Naive thymus-derived CD4-positive, alpha-beta T cell (primary cell): ENCODE results near the gene TRAM2. TPM values are rescaled to one million over a fixed set of nuclear protein-coding genes. Genes with fewer than 3 reads are reported as not detected.

Source experiments
- ATAC-seq: fragments of 150-1000 bp; cut with Tn5 transposase; 2 replicates; pipeline ENCODE4 v1.10.0; 2021; ENCODE audit warnings: mild to moderate bottlenecking, moderate library complexity
- CTCF ChIA-PET: fragments of 350-600 bp; sonication (Branson Sonifier 250); formaldehyde crosslinking; loops from one replicate; lab custom pipeline; 2021; ENCODE audit warnings: antibody characterized with exemption; lab: Charles Lee
- POLR2A ChIA-PET: fragments of 350-600 bp; sonication (Branson Sonifier 250); formaldehyde crosslinking; loops from one replicate; lab custom pipeline; 2021; ENCODE audit warnings: antibody characterized with exemption, inconsistent platforms; lab: Charles Lee
- DNase-seq, 9 donors: peaks; one replicate each; pipeline versions ENCODE4 v3.0.0 to v3.0.0-alpha.2; 2020 to 2022; ENCODE audit warnings: mixed read lengths in 1 of 9
- H3K27ac ChIP-seq: one replicate; pipeline ENCODE4 v1.7.0; 2013; ENCODE audit warnings: mild to moderate bottlenecking, low read depth, low read length, moderate library complexity
- H3K27me3 ChIP-seq, 2 donors: one replicate each; pipeline ENCODE4 v1.7.0; 2013; ENCODE audit warnings: low read length in 2 of 2, mild to moderate bottlenecking in 2 of 2, moderate library complexity in 2 of 2; ENCODE audit not compliant: control insufficient read depth in 2 of 2, insufficient read depth in 2 of 2
- H3K36me3 ChIP-seq, 3 experiments: 1 replicate in 2 of 3; 2 replicates in 1 of 3; pipeline ENCODE4 v1.7.0; 2013; ENCODE audit warnings: low read length in 3 of 3, mild to moderate bottlenecking in 3 of 3, moderate library complexity in 1 of 3; ENCODE audit not compliant: insufficient read depth in 3 of 3, control insufficient read depth in 2 of 3
- H3K4me1 ChIP-seq, 2 donors: one replicate each; pipeline ENCODE4 v1.7.0; 2013; ENCODE audit warnings: low read length in 2 of 2, mild to moderate bottlenecking in 2 of 2, moderate library complexity in 1 of 2; ENCODE audit not compliant: control insufficient read depth in 2 of 2, insufficient read depth in 2 of 2
- H3K4me3 ChIP-seq: 2 replicates; pipeline ENCODE4 v1.7.0; 2013; ENCODE audit warnings: mild to moderate bottlenecking, low read length
- H3K9me3 ChIP-seq, 3 experiments: 1 replicate in 2 of 3; 2 replicates in 1 of 3; pipeline ENCODE4 v1.7.0; 2013; ENCODE audit warnings: low read length in 3 of 3; ENCODE audit not compliant: control insufficient read depth in 2 of 3
- H3K27ac Mint-ChIP-seq, 9 donors: one replicate each; pipeline ENCODE4 v1.8.0; 2020 to 2022; ENCODE audit warnings: mixed read lengths in 9 of 9, mild to moderate bottlenecking in 8 of 9, moderate library complexity in 5 of 9, inconsistent platforms in 2 of 9
- H3K27me3 Mint-ChIP-seq, 5 donors: one replicate each; pipeline ENCODE4 v1.8.0; 2021 to 2022; ENCODE audit warnings: mixed read lengths in 5 of 5, mild to moderate bottlenecking in 1 of 5
- H3K36me3 Mint-ChIP-seq, 5 donors: one replicate each; pipeline ENCODE4 v1.8.0; 2020 to 2022; ENCODE audit warnings: mixed read lengths in 5 of 5, mild to moderate bottlenecking in 3 of 5, inconsistent platforms in 1 of 5
- H3K4me1 Mint-ChIP-seq, 7 donors: one replicate each; pipeline ENCODE4 v1.8.0; 2020 to 2022; ENCODE audit warnings: mixed read lengths in 7 of 7, mild to moderate bottlenecking in 3 of 7, inconsistent platforms in 1 of 7
- H3K4me3 Mint-ChIP-seq, 10 donors: one replicate each; pipeline ENCODE4 v1.8.0; 2020 to 2022; ENCODE audit warnings: mild to moderate bottlenecking in 10 of 10, mixed read lengths in 10 of 10, moderate library complexity in 6 of 10, inconsistent platforms in 2 of 10
- H3K9me3 Mint-ChIP-seq, 11 donors: one replicate each; pipeline ENCODE4 v1.8.0; 2020 to 2022; ENCODE audit warnings: mixed read lengths in 11 of 11, mild to moderate bottlenecking in 4 of 11, inconsistent platforms in 1 of 11, moderate library complexity in 1 of 11
- intact Hi-C, 2 donors: fragments of 100-400 bp; cut with micrococcal nuclease; formaldehyde crosslinking; loops; one replicate each; pipeline ENCODE4 v1.15.1; 2023
- polyA plus RNA-seq, 2 donors: library from polyadenylated mRNA; unstranded; fragments of 300-500 nt; fragmentation: Illumina TruSeq; gene quantifications; one replicate each; pipeline ENCODE4 v1.2.3, GENCODE V29; 2021
- total RNA-seq, 6 experiments: library from RNA in 5 of 6; stranded (reverse) in 5 of 6; gene quantifications; 1 replicate in 5 of 6; 2 replicates in 1 of 6; pipeline ENCODE4 v1.2.3 and lab custom pipeline; 2021 to 2026

Gene TRAM2
- total and polyA plus RNA-seq, 7 experiments from 2014 or later = 3.2 to 10.9 (median 10.3) TPM

DNA sequence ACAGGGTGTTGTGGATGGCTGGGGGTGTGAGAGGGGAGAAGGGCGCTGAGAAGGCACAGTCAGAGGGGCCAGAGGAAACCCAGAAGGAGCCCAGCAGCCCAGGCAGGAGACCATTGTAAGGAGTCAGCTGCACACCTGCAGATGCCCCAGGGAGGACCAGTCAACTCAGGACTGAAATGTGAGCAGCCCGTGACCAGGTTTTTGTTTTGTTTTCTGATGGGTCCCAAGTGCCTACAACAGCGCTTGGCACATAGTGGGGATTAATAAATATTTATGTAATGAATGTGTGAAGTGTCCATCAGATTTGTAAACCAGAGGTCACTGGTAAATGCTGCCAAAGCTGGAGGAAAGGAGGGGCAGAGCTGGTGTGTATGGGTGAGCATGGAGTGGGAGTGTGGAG lies 30.2 kb downstream of the TRAM2 start:
- H3K4me3 Mint-ChIP-seq = no peak overlapping the region
- CTCF ChIA-PET = interaction anchor here (1.0 kb wide), 1 partner anchor 106 kb away, joined by 3 read pairs; no protein-coding TSS in a partner anchor
- H3K4me1 Mint-ChIP-seq = peaks cover 13 to 49% (median 35%) of the 10 kb centered on the region in 7 donors
- H3K27ac Mint-ChIP-seq = peak overlapping the region in 1 of 9 donors; percentile 51
- Histone ChIP-seq H3K9me3 (no peaks in the 10 kb centered on the region), H3K4me1 (no peaks in the 10 kb centered on the region), H3K36me3 (no peaks in the 10 kb centered on the region), H3K27me3 (no peaks in the 10 kb centered on the region), H3K27ac (no peak overlapping the region), H3K4me3 (no peak overlapping the region)
- intact Hi-C loops = no loop called here
- no peak for ATAC-seq
- POLR2A ChIA-PET = no interaction called here
- DNase-seq = no peak
- H3K36me3 Mint-ChIP-seq = peaks cover 0 to 18% (median 7%) of the 10 kb centered on the region in 5 donors
- H3K9me3 Mint-ChIP-seq = no peaks in the 10 kb centered on the region
- H3K27me3 Mint-ChIP-seq = no peaks in the 10 kb centered on the region

- Histone ChIP-seq H3K9me3 (no peaks in the 10 kb centered on the region), H3K36me3 (no peaks in the 10 kb centered on the region), H3K4me1 (no peaks in the 10 kb centered on the region), H3K4me3 (no peak overlapping the region), H3K27ac (no peak overlapping the region), H3K27me3 (no peaks in the 10 kb centered on the region)
- H3K9me3 Mint-ChIP-seq = no peaks in the 10 kb centered on the region
- H3K4me1 Mint-ChIP-seq = peaks cover 13 to 47% (median 35%) of the 10 kb centered on the region in 7 donors
- DNase-seq (no peak), ATAC-seq (no peak)
- no peaks in the 10 kb centered on the region for H3K27me3 Mint-ChIP-seq
- H3K27ac Mint-ChIP-seq = peak overlapping the region in 1 of 9 donors; percentile 51
- H3K4me3 Mint-ChIP-seq = peak overlapping the region in 1 of 10 donors; percentile 23
- POLR2A ChIA-PET = no interaction called here
- CTCF ChIA-PET = interaction anchor here (1.0 kb wide), 1 partner anchor 106 kb away, joined by 3 read pairs; no protein-coding TSS in a partner anchor
- H3K36me3 Mint-ChIP-seq = peaks cover 0 to 18% (median 7%) of the 10 kb centered on the region in 5 donors
- intact Hi-C loops = no loop called here
Measured at GRCh38 chr6:52546192-52546591, 30.7 kb downstream of the TRAM2 start.

GRCh38 chr6:52545406-52546119 lies 31.3 kb downstream of the TRAM2 start:
- H3K9me3 Mint-ChIP-seq = no peaks in the 10 kb centered on the region
- Histone ChIP-seq H3K4me3 (no peak overlapping the region), H3K27ac (no peak overlapping the region), H3K27me3 (no peaks in the 10 kb centered on the region), H3K36me3 (no peaks in the 10 kb centered on the region), H3K4me1 (no peaks in the 10 kb centered on the region), H3K9me3 (no peaks in the 10 kb centered on the region)
- H3K4me1 Mint-ChIP-seq = peaks cover 13 to 50% (median 37%) of the 10 kb centered on the region in 7 donors
- POLR2A ChIA-PET = no interaction called here
- H3K27me3 Mint-ChIP-seq = no peaks in the 10 kb centered on the region
- H3K4me3 Mint-ChIP-seq = no peak overlapping the region
- no peak for DNase-seq
- peaks cover 0 to 18% (median 7%) of the 10 kb centered on the region in 5 donors for H3K36me3 Mint-ChIP-seq
- no peak for ATAC-seq
- CTCF ChIA-PET = no interaction called here
- intact Hi-C loops = no loop called here
- no peak overlapping the region for H3K27ac Mint-ChIP-seq

GRCh38 chr6:52544602-52545405 lies 32.1 kb downstream of the TRAM2 start:
- no peaks in the 10 kb centered on the region for H3K9me3 Mint-ChIP-seq
- intact Hi-C loops = no loop called here
- H3K36me3 Mint-ChIP-seq = peaks cover 0 to 17% (median 6%) of the 10 kb centered on the region in 5 donors
- no peak overlapping the region for H3K4me3 Mint-ChIP-seq
- H3K4me1 Mint-ChIP-seq = peaks cover 13 to 50% (median 36%) of the 10 kb centered on the region in 7 donors
- no peaks in the 10 kb centered on the region for H3K27me3 Mint-ChIP-seq
- ATAC-seq (no peak), DNase-seq (no peak)
- no peaks in the 10 kb centered on the region for H3K27me3 ChIP-seq
- no peaks in the 10 kb centered on the region for H3K4me1 ChIP-seq
- H3K9me3 ChIP-seq = no peaks in the 10 kb centered on the region
- POLR2A ChIA-PET = no interaction called here
- H3K27ac ChIP-seq = no peak overlapping the region
- no peak overlapping the region for H3K27ac Mint-ChIP-seq
- H3K4me3 ChIP-seq = no peak overlapping the region
- CTCF ChIA-PET = no interaction called here
- H3K36me3 ChIP-seq = no peaks in the 10 kb centered on the region

GRCh38 chr6:52543729-52544601 lies 32.9 kb downstream of the TRAM2 start:
- DNase-seq = no peak
- Mint-ChIP-seq H3K9me3 (no peaks in the 10 kb centered on the region), H3K27ac (no peak overlapping the region), H3K27me3 (no peaks in the 10 kb centered on the region), H3K4me3 (no peak overlapping the region), H3K4me1 (peaks cover 13 to 54% (median 40%) of the 10 kb centered on the region in 7 donors), H3K36me3 (peaks cover 0 to 16% (median 6%) of the 10 kb centered on the region in 5 donors)
- Histone ChIP-seq H3K27me3 (no peaks in the 10 kb centered on the region), H3K9me3 (no peaks in the 10 kb centered on the region), H3K4me1 (no peaks in the 10 kb centered on the region), H3K36me3 (no peaks in the 10 kb centered on the region), H3K27ac (no peak overlapping the region), H3K4me3 (no peak overlapping the region)
- intact Hi-C loops = no loop called here
- POLR2A ChIA-PET = no interaction called here
- CTCF ChIA-PET = no interaction called here
- ATAC-seq = no peak

DNA sequence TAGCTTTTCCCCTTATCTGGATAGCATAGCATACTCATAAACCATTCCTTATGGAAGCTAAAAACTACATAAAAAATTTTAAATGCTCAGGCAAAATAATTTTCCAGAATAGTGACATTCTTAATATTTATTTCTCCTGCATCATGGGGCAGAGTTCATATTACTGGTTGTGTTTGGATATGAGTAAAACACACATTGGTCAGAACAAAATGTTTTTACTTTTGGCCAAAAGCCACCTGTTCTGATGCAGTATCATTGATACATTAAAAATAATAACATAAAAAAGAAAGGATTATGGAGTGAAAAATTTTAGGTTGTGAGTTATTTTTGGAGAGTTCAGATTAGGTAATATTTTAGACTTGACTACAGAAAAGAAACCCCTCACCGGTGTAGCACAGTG lies 33.6 kb downstream of the TRAM2 start:
- H3K9me3 ChIP-seq = no peaks in the 10 kb centered on the region
- no peaks in the 10 kb centered on the region for H3K36me3 ChIP-seq
- Mint-ChIP-seq H3K4me1 (peaks cover 13 to 58% (median 44%) of the 10 kb centered on the region in 7 donors), H3K27me3 (no peaks in the 10 kb centered on the region), H3K9me3 (no peaks in the 10 kb centered on the region), H3K4me3 (no peak overlapping the region), H3K36me3 (peaks cover 0 to 16% (median 5%) of the 10 kb centered on the region in 5 donors), H3K27ac (no peak overlapping the region)
- ChIA-PET POLR2A (no interaction called here), CTCF (no interaction called here)
- no peak overlapping the region for H3K27ac ChIP-seq
- no peak for ATAC-seq
- H3K27me3 ChIP-seq = no peaks in the 10 kb centered on the region
- no peak for DNase-seq
- no peak overlapping the region for H3K4me3 ChIP-seq
- H3K4me1 ChIP-seq = peaks cover under 1 to 5% of the 10 kb centered on the region in 2 donors
- intact Hi-C loops = no loop called here
